ENCODE results near the gene MTURN.

DNA sequence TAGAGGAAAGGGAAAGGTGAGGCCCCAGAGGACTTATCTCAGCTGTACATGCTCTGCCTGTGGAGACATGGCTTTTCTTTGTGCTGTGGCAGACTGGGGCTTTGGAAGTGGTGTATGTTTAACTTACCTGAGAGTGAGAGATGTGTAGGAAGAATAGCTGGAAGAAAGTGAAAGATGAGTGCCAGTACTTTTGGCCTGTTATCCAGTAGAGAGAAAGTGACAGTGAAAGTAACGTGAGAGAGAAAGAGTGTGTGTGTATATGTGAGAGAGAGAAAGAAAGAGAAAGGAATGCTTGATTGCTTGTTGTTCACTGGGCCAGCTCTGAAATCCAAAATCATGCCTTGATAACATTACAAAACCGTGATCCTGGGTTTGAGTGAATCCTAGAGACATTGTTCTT lies 25.5 kb downstream of the MTURN start:
- TF ChIP-seq, protein P1, sequence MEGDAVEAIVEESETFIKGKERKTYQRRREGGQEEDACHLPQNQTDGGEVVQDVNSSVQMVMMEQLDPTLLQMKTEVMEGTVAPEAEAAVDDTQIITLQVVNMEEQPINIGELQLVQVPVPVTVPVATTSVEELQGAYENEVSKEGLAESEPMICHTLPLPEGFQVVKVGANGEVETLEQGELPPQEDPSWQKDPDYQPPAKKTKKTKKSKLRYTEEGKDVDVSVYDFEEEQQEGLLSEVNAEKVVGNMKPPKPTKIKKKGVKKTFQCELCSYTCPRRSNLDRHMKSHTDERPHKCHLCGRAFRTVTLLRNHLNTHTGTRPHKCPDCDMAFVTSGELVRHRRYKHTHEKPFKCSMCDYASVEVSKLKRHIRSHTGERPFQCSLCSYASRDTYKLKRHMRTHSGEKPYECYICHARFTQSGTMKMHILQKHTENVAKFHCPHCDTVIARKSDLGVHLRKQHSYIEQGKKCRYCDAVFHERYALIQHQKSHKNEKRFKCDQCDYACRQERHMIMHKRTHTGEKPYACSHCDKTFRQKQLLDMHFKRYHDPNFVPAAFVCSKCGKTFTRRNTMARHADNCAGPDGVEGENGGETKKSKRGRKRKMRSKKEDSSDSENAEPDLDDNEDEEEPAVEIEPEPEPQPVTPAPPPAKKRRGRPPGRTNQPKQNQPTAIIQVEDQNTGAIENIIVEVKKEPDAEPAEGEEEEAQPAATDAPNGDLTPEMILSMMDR (conservative IDR thresholded peaks at IDR 0.05; ENCODE audit: low read depth, low read length): no peak
- TF ChIP-seq EZH2 (IDR thresholded peaks at IDR 0.05; ENCODE audit: low read length, unreplicated experiment): no peak

All from PC-3 (cell line).